Stimulated activated CD8-positive, alpha-beta memory T cell treated with anti-CD3 and anti-CD28 coated beads, Interleukin-12 subunit alpha, Interleukin-12 subunit beta, amount 100 ng/mL, for 1 hour (primary cell): ENCODE results near the gene UTF1.

ENCODE experiments used
- DNase-seq: peaks from one replicate; pipeline ENCODE4 v3.0.0-alpha.2; 2020; ENCODE audit warnings: low read depth

Gene UTF1

GRCh38 chr10:133230044-133230361 lies at the start of gene UTF1:
Gene UTF1, plus strand, starts transcription at chr10:133230217. Its CDS starts 72 bp downstream, at chr10:133230289.
- no peak for DNase-seq

GRCh38 chr10:133180965-133181639 lies 48.9 kb upstream of the UTF1 start:
- DNase-seq: no peak

DNA sequence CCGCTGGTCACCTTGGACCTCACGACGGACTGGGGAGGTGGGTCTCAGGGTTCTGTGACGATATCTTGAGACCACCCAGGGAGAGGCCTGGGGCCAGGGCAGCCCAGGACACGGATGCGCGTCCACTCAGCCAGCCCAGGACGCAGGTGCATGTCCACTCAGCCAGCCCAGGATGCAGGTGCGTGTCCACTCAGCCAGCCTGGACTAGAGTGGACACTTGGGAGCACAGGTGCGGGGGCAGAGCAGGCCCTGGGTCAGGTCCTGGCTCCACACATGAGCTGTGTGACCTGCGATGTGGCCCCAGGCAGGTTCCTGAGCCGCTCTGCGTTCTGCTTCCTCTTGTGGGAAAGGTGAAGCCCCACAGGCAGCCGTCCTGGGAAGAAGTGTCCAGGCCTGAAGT lies 47.8 kb upstream of the UTF1 start:
- no peak for DNase-seq

GRCh38 chr10:133182791-133183645 lies 47.0 kb upstream of the UTF1 start:
- DNase-seq: no peak

GRCh38 chr10:133183646-133184378 lies 46.2 kb upstream of the UTF1 start:
- no peak for DNase-seq

DNA sequence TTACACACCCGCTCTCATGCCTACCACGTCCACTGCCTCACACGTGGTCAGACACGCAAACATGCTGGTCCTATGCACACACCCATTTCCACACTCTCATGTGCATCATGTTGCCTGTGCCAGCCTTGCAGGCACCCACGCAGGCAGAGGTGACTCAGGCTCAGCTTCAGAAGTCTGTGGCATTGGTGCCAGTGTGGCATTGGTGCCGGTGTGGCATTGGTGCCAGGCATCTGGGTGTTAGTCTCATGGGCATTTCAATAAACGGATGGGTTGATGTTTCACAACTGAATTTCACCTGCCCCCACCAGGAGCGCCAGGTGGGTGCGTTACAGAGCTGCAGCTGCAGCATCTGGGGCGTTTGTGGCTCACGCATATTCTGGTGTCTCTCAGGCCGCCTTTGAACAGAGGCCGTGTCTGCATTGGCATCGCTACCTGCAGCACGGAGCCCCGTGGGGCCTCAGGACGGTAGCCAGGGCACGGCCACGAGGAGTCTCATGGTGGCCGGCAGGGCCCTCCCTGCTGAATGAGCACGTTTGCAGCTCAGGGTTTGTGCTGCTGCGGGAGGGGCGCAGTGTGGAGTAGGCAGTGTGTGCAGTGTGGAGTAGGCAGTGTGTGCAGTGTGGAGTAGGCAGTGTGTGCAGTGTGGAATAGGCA lies 45.3 kb upstream of the UTF1 start:
- DNase-seq: no peak

GRCh38 chr10:133185421-133185820 lies 44.6 kb upstream of the UTF1 start:
- no peak for DNase-seq

DNA sequence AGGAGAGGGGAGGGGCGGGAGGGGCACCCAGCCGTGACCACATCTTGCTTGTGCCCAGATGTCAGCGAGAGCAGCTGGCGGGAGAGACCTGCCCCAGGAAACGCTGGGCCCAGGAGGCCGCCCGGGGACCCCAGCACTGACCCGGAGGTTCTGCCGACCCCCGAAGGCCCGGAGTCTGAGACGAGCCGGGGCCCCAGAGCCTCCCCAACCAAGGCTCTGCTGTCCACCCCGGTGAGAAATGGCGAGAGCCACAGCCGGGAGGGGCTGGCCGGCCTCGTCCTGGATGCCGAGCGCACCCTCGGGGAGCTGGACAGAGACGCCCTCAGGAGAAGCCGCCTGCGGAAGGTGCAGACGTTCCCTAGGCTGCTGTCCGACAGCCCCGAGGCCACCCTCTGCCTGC lies 44.1 kb upstream of the UTF1 start:
- DNase-seq: no peak

DNA sequence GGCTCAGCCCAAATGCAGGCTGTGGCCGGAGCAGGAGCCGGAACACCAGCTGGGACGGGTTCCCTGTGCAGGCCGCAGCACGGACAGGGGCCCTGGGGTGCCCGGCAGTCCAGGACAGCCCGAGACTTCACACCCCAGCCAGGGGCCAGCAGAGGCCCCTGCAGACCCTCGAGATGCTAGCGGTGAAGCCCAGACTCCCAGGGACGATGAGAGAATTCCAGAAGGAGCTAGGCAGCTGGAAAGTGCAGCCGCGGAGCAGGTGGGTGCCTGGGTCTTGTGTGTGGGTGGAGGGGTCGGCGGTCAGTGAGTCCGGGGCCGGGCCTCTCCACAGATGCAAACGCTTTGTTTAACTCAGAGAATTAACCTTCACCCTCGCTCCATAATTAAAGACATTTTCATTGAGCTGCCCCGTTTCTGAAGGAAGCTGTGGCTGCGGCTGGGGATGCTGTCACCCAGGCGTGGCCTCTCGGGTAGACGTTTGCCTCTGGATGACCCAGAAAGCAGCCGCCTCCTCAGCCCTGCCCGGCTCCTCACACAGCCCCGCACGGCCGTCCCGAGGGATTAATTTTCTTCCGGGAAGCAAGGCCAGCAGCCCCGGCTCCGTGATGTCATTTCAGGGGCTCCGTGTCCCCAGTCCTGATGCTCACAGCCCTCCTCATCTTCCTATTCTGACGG lies 43.5 kb upstream of the UTF1 start:
- no peak for DNase-seq

- no peak for DNase-seq
Observed at GRCh38 chr10:133187091-133187905, 42.7 kb upstream of the UTF1 start.

DNA sequence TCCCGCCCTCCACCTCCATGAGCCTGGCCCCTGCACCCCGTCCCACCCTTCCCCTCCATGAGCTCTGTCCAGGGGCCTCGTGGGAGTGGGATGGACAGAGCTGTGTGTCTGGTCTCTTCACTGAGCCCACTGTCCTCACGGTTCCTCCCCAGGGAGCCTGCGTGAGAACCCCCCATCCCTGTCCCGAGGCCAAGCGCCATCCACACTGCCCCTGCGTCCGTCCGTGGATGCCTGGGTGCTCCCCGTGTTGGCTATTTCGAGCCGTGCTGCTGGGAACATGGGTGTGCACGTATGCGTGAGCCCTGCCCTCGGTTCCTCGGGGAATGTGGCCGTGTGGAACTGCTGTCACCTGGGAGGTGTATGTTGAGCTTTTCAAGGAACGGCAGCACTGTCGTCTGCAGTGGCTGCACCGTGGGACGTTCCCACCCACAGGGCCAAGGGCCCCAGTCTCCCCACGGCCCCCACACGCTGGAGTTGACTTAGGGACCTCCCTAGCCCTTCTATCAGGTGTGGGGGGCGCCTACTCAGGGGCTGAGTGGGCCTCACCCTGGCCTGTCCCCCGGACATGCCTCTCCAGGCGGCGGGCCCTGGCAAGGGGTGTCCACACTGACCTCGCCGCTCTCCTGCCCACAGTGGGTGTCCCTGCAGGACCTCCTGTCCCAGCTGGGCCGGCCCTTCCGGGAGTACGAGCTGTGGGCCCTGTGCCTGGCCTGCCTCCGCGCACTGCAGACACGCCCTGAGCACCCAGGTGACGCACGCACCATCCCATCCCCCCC lies 41.9 kb upstream of the UTF1 start:
- DNase-seq: no peak

DNA sequence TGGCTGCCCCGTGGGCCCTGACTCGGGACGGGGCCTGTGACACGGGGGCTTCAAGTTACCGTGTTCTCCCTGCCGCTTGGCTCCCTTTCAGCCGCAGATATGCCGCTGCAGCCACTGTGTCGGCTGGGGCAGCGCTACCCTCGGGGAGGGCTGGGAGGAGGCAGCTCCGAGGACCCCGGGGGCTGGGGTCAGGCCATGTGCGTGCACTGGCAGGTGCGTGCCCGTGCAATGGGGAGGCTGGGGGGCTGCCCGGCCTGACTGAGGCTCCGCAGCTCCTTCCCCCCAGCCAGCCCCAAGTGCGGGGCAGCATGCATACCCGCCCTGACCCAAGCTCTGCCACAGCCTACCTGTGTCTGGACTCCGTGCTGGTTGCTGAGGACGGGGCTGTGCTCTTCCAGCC lies 40.8 kb upstream of the UTF1 start:
- DNase-seq: no peak

DNA sequence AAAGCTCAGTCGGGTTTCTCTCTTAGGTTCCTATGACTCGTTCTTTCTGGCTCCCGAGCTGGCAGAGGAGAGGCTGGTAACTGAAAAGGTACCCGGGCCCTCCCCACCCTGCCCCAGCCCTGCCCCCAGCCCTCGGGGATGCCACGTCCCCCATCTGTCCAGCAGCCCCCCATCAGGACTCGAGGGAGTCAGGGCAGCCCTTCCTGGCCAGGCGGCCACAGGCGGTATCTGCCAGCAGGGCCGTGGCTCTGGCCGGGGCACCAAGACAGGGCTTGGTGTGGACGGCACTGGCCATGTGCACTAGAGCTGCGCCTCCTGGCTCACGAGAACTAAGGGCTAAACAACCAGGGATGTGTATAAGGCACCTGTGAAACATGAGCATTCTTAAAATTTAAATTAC lies 40.3 kb upstream of the UTF1 start:
- DNase-seq: no peak

- no peak for DNase-seq
Observed at GRCh38 chr10:133190225-133190624, 39.8 kb upstream of the UTF1 start.

GRCh38 chr10:133191651-133192050 lies 38.4 kb upstream of the UTF1 start:
- no peak for DNase-seq

DNA sequence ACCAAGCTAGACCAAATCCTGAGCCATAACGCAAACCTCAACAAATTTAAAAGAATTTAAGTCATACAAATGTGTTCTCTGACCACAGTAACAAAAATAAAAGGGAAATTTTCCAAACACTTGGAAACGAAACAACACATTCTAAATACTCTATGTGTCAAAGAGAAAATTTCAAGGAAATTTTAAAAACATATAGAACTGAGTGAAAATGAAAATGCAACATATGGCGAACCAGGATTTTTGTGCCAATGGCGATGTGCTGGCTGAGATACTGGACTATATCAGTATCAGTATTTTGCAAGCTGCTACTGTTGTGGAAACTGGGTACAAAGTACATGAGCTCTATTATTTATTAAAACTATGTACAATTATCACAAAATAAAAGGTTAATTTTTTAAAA lies 35.9 kb upstream of the UTF1 start:
- DNase-seq: no peak

DNA sequence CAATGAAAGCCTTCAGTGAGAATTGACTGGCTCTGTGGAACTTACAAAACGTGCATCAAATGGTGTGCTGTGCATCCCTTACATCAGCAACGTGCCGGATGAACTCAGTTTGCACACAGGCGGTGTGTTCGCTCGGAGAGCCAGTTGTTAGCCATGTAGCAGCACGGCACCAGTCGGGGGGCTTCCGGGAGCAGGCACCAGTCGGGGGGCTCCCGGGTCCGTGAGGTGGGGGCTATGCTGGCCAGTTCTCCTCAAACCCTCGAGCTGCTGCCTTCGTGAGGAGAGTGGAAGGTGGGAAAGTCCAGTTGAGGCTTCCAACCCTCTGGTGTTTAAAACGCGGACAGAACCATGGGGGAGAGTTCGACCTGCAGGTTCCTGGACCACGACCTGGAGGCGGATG lies 34.9 kb upstream of the UTF1 start:
- DNase-seq: no peak

- no peak for DNase-seq
Observed at GRCh38 chr10:133195611-133196010, 34.4 kb upstream of the UTF1 start.

DNA sequence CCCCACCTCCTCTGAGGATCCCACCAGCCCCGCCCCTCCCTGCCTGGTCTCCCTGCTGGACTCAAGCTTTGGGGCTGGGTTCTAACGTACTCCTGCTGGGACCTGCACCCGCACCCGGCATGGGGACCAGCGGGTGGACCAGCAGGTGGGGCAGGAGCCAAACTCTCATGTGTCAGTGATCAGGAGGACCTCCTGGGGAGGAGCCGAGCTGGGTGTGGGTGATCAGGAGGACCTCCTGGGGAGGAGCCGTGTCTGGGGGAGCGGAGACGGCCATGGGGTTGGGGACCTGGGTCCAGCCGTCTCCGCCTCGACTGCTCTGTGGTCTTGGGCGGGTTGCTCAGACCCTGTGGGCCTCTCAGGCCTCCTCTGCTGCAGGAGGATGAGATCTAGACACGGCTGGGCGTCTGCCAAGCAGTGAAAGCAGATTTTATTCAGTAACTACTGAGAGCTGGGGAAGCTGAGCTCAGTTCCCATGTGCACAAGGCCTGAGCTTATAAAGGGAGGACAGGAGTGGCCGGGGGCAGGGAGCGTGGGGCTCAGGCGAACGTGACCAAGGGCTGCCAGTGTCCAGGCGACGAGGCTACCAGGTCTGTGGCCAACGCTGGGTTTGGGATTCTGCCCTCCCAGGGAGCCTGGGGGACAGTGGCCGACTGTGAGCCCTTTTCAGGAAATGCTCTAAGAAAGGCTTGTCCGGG lies 33.6 kb upstream of the UTF1 start:
- DNase-seq: no peak
